ENCODE measurements around the gene PALS1. TPM values are rescaled to one million over a fixed set of nuclear protein-coding genes. Genes with fewer than 3 reads are reported as not detected.

PALS1 gene
- total and polyA plus RNA-seq, 7 experiments from 2014 or later = 2.0 to 23.6 (median 11.6) TPM

- POLR2A ChIA-PET = no interaction called here
- H3K36me3 Mint-ChIP-seq = peaks cover 9 to 52% (median 29%) of the 10 kb centered on the region in 5 donors
- no peak for DNase-seq
Measured at GRCh38 chr14:67276131-67276530, 34.9 kb downstream of the PALS1 start.

GRCh38 chr14:67280506-67280905 lies 39.3 kb downstream of the PALS1 start:
- Histone ChIP-seq H3K27ac (ENCODE audit: low read depth, low read length) (no peak overlapping the region), H3K9me3 (ENCODE audit: control insufficient read depth in 2 of 3, low read length in 3 of 3) (no peaks in the 10 kb centered on the region), H3K4me3 (ENCODE audit: low read length) (no peak overlapping the region), H3K27me3 (ENCODE audit: control insufficient read depth in 2 of 2, insufficient read depth in 2 of 2, low read length in 2 of 2) (no peaks in the 10 kb centered on the region), H3K36me3 (ENCODE audit: control insufficient read depth in 2 of 3, insufficient read depth in 3 of 3, low read length in 3 of 3) (peaks cover 0 to 3% (median 0%) of the 10 kb centered on the region in 3 experiments), H3K4me1 (ENCODE audit: control insufficient read depth in 2 of 2, insufficient read depth in 2 of 2, low read length in 2 of 2) (no peaks in the 10 kb centered on the region)
- H3K27ac Mint-ChIP-seq = no peak overlapping the region
- DNase-seq (no peak), ATAC-seq (no peak)
- peaks cover 3 to 33% (median 14%) of the 10 kb centered on the region in 7 donors for H3K4me1 Mint-ChIP-seq
- ChIA-PET POLR2A (no interaction called here), CTCF (no interaction called here)
- H3K27me3 Mint-ChIP-seq = no peaks in the 10 kb centered on the region
- no peak overlapping the region for H3K4me3 Mint-ChIP-seq
- H3K9me3 Mint-ChIP-seq = no peaks in the 10 kb centered on the region
- intact Hi-C loops (cut with micrococcal nuclease) = loop anchor here in 1 of 2 donors (10.0 kb wide), 1 partner anchor 1866 kb away; the partner anchor contains the start of gene FUT8
- peaks cover 0 to 24% (median 12%) of the 10 kb centered on the region in 5 donors for H3K36me3 Mint-ChIP-seq

More at GRCh38 chr14:67276131-67276530, 34.9 kb downstream of the PALS1 start:
- peaks cover 0 to 5% (median 0%) of the 10 kb centered on the region in 11 donors for H3K9me3 Mint-ChIP-seq
- intact Hi-C loops (cut with micrococcal nuclease) = no loop called here
- no peak overlapping the region for H3K4me3 Mint-ChIP-seq
- Histone ChIP-seq H3K27ac (ENCODE audit: low read depth, low read length) (no peak overlapping the region), H3K36me3 (ENCODE audit: control insufficient read depth in 2 of 3, insufficient read depth in 3 of 3, low read length in 3 of 3) (peaks cover 0 to 3% (median 0%) of the 10 kb centered on the region in 3 experiments), H3K4me1 (ENCODE audit: control insufficient read depth in 2 of 2, insufficient read depth in 2 of 2, low read length in 2 of 2) (no peaks in the 10 kb centered on the region), H3K4me3 (ENCODE audit: low read length) (no peak overlapping the region), H3K27me3 (ENCODE audit: control insufficient read depth in 2 of 2, insufficient read depth in 2 of 2, low read length in 2 of 2) (no peaks in the 10 kb centered on the region), H3K9me3 (ENCODE audit: control insufficient read depth in 2 of 3, low read length in 3 of 3) (no peaks in the 10 kb centered on the region)
- ATAC-seq = no peak
- no peak overlapping the region for H3K27ac Mint-ChIP-seq
- H3K27me3 Mint-ChIP-seq = no peaks in the 10 kb centered on the region
- H3K4me1 Mint-ChIP-seq = peaks cover 3 to 30% (median 21%) of the 10 kb centered on the region in 7 donors
- CTCF ChIA-PET = no interaction called here

GRCh38 chr14:67285876-67286452 lies 44.7 kb downstream of the PALS1 start:
- Histone ChIP-seq H3K27me3 (ENCODE audit: control insufficient read depth in 2 of 2, insufficient read depth in 2 of 2, low read length in 2 of 2) (no peaks in the 10 kb centered on the region), H3K4me3 (ENCODE audit: low read length) (no peak overlapping the region), H3K4me1 (ENCODE audit: control insufficient read depth in 2 of 2, insufficient read depth in 2 of 2, low read length in 2 of 2) (no peaks in the 10 kb centered on the region), H3K9me3 (ENCODE audit: control insufficient read depth in 2 of 3, low read length in 3 of 3) (no peaks in the 10 kb centered on the region), H3K36me3 (ENCODE audit: control insufficient read depth in 2 of 3, insufficient read depth in 3 of 3, low read length in 3 of 3) (no peaks in the 10 kb centered on the region), H3K27ac (ENCODE audit: low read depth, low read length) (no peak overlapping the region)
- H3K4me3 Mint-ChIP-seq = no peak overlapping the region
- ATAC-seq = no peak
- CTCF ChIA-PET = interaction anchor here (0.7 to 2.3 kb wide), 11 partner anchors 9 to 926 kb away, joined by 3 to 18 read pairs (median 4); no protein-coding TSS in a partner anchor
- peaks cover 0 to 4% (median 0%) of the 10 kb centered on the region in 5 donors for H3K36me3 Mint-ChIP-seq
- peak overlapping the region in 1 of 9 donors; percentile 83 for H3K27ac Mint-ChIP-seq
- no peaks in the 10 kb centered on the region for H3K9me3 Mint-ChIP-seq
- intact Hi-C loops (cut with micrococcal nuclease) = loop anchor here (1.0 to 10.0 kb wide), 6 partner anchors 45 to 1871 kb away; partner anchors contain the start of genes FUT8 (in 1 of the 2) and PALS1 (in 1 of the 2)
- POLR2A ChIA-PET = interaction anchor here (0.6 kb wide), 1 partner anchor 1787 kb away, joined by 3 read pairs; no protein-coding TSS in a partner anchor
- H3K27me3 Mint-ChIP-seq = no peaks in the 10 kb centered on the region
- DNase-seq = peak in 6 of 9 donors; percentile 3 to 37 (median 30)
- H3K4me1 Mint-ChIP-seq = peaks cover 0 to 5% (median 0%) of the 10 kb centered on the region in 7 donors

Other genes with a start within 250 kb of the PALS1 start
- gene GARIN2, start 52.0 kb upstream of the PALS1 start, total RNA-seq = not detected
- gene GARIN2, start 52.0 kb upstream of the PALS1 start, polyA plus RNA-seq = not detected
- gene ATP6V1D, start 118.4 kb downstream of the PALS1 start, total RNA-seq = 10 to 100 TPM; 28.5 to 41.5 (median 33.4) TPM
- gene ATP6V1D, start 118.4 kb downstream of the PALS1 start, polyA plus RNA-seq = 10 to 100 TPM; 43.3 to 45.6 TPM
- 100 to 1,000 TPM in 1 of 5 experiments, 10 to 100 TPM in 4; 41.4 to 115 (median 49.4) TPM for gene EIF2S1, start 118.9 kb downstream of the PALS1 start, total RNA-seq
- gene EIF2S1, start 118.9 kb downstream of the PALS1 start, polyA plus RNA-seq = 100 to 1,000 TPM in 1 of 2 donors, 10 to 100 TPM in 1; 65.1 to 112 TPM
- 1 to 10 TPM in 3 of 5 experiments, under 1 TPM in 2; 0.36 to 2.8 (median 1.5) TPM for gene PLEK2, start 170.7 kb downstream of the PALS1 start, total RNA-seq
- 1 to 10 TPM; 4.1 to 5.4 TPM for gene PLEK2, start 170.7 kb downstream of the PALS1 start, polyA plus RNA-seq
- 10 to 100 TPM; 19.1 to 32.2 (median 30.6) TPM for gene TMEM229B, start 247.3 kb downstream of the PALS1 start, total RNA-seq
- gene TMEM229B, start 247.3 kb downstream of the PALS1 start, polyA plus RNA-seq = 10 to 100 TPM; 25.5 to 30.9 TPM

All from naive thymus-derived CD4-positive, alpha-beta T cell (primary cell).